ENCODE results near the gene C9orf72.

DNA sequence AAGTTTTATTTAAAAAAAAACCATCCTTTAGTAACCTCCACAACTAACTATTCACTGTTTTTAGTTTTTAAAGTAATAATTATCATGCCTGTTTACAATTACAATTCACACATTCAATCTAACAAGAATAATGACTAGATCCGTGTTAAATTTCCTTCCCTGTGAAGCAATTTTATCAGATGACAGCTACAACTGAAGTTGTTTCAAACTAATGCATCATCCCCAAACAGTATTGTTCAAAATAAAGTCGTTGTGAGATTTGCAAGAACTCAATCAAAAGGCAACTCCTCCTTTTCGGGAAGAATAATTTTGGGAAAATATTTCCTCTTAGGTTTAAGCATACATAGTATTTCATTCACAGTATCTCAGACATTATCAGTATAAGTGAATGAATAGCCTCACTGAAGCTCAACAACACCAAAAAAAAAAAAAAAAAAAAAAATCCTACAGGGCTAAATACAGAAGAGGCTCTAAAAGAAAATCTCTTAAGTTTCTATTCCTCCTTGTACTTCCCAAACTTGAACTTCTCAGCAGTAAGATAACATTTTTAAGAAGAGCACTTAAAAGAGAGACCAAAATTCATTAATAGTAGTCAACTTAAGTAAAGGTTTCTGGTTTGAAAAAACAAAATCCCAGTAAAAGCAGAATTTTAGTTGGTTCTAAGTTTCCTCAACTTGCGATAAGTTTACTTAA, 9.4 kb downstream of the C9orf72 start:
- TF ChIP-seq POLR2A (IDR thresholded peaks at IDR 0.05; ENCODE audit: low read length) (no peak), GATA1 (IDR thresholded peaks at IDR 0.05; ENCODE audit: low read depth, low read length) (no peak)
